H1 (cell line): Measurements from ENCODE around the gene ACTC1. TPM values are rescaled to one million over a fixed set of nuclear protein-coding genes. Genes with fewer than 3 reads are reported as not detected.

Experiments used
- CTCF ChIA-PET: fragments of 300-600 bp; sonication (Branson Sonifier 250); formaldehyde crosslinking; loops from one replicate; lab custom pipeline; 2021; ENCODE audit not compliant: partially characterized antibody; lab: Charles Lee
- POLR2A ChIA-PET: fragments of 300-600 bp; sonication (Branson Sonifier 250); formaldehyde crosslinking; loops from one replicate; lab custom pipeline; 2021; ENCODE audit warnings: inconsistent platforms; ENCODE audit not compliant: partially characterized antibody; lab: Charles Lee
- DNase-seq, 2 experiments: peaks; one replicate each; pipeline versions ENCODE4 v3.0.0 to v3.0.0-alpha.2; 2010 to 2022; ENCODE audit warnings: low spot score in 2 of 2, low read depth in 1 of 2, mixed read lengths in 1 of 2
- FAIRE-seq: peaks from 2 replicates; lab custom pipeline; 2011; peaks lifted over from hg19 to GRCh38; lab: Jason Lieb, UNC
- H2AFZ ChIP-seq: 2 replicates; pipeline ENCODE4 v1.8.1; 2012; ENCODE audit warnings: low read length, inconsistent platforms
- H2AK5ac ChIP-seq: 2 replicates; pipeline ENCODE4 v1.6.1; 2013; ENCODE audit warnings: low read depth, low read length
- H2BK120ac ChIP-seq: replicated peaks from 2 replicates; pipeline ENCODE3; 2013; ENCODE audit warnings: low read depth, low read length, inconsistent platforms
- H2BK12ac ChIP-seq: 2 replicates; pipeline ENCODE4 v1.6.1; 2013; ENCODE audit warnings: low read depth, low read length
- H2BK15ac ChIP-seq: 2 replicates; pipeline ENCODE4 v1.6.1; 2013; ENCODE audit warnings: low read length
- H2BK20ac ChIP-seq: 2 replicates; pipeline ENCODE4 v1.6.1; 2013; ENCODE audit warnings: low read length
- H2BK5ac ChIP-seq: 2 replicates; pipeline ENCODE4 v1.6.1; 2013; ENCODE audit warnings: low read depth, low read length
- H3K14ac ChIP-seq: 2 replicates; pipeline ENCODE4 v1.6.1; 2013; ENCODE audit warnings: inconsistent platforms; ENCODE audit not compliant: insufficient read length
- H3K18ac ChIP-seq: 2 replicates; pipeline ENCODE4 v1.6.1; 2013; ENCODE audit warnings: low read length; ENCODE audit errors: extremely low read depth
- H3K23ac ChIP-seq: 2 replicates; pipeline ENCODE4 v1.6.1; 2013; ENCODE audit warnings: inconsistent platforms; ENCODE audit not compliant: insufficient read length
- H3K23me2 ChIP-seq: 2 replicates; pipeline ENCODE4 v1.6.1; 2013; ENCODE audit warnings: low read depth, low read length
- H3K27ac ChIP-seq: 2 replicates; pipeline ENCODE4 v1.6.1; 2011; ENCODE audit warnings: low read depth, low read length, inconsistent platforms
- H3K27me3 ChIP-seq, 4 experiments: replicated peaks in 1 of 4; 1 replicate in 1 of 4; 2 replicates in 3 of 4; pipeline versions ENCODE4 v1.6.1 to v1.8.1; 2011 to 2013; ENCODE audit warnings: low read length in 3 of 4, mild to moderate bottlenecking in 3 of 4, inconsistent platforms in 2 of 4, mixed read lengths in 2 of 4, moderate library complexity in 1 of 4; ENCODE audit not compliant: control insufficient read depth in 3 of 4, insufficient read depth in 3 of 4; ENCODE audit errors: extremely low read depth in 1 of 4
- H3K36me3 ChIP-seq, 4 experiments: 2 replicates each; pipeline versions ENCODE4 v1.6.1 to v1.8.1; 2011 to 2013; ENCODE audit warnings: mild to moderate bottlenecking in 4 of 4, low read length in 3 of 4, moderate library complexity in 2 of 4, control low read depth in 1 of 4, inconsistent platforms in 1 of 4; ENCODE audit not compliant: insufficient read depth in 4 of 4, control insufficient read depth in 2 of 4
- H3K4ac ChIP-seq: replicated peaks from 2 replicates; pipeline ENCODE3; 2013; ENCODE audit warnings: low read length, low read depth, mixed read lengths, inconsistent platforms; ENCODE audit not compliant: insufficient read length
- H3K4me1 ChIP-seq, 4 experiments: replicated peaks in 1 of 4; 1 replicate in 1 of 4; 2 replicates in 3 of 4; pipeline versions ENCODE4 v1.6.1 to v1.8.1; 2011 to 2013; ENCODE audit warnings: low read length in 3 of 4, inconsistent platforms in 2 of 4, mixed read lengths in 1 of 4; ENCODE audit not compliant: insufficient read depth in 4 of 4, control insufficient read depth in 3 of 4
- H3K4me2 ChIP-seq, 2 experiments: 2 replicates each; pipeline versions ENCODE4 v1.6.1 to v1.8.1; 2011 to 2013; ENCODE audit warnings: low read depth in 2 of 2, low read length in 2 of 2, control low read depth in 1 of 2, inconsistent platforms in 1 of 2, mild to moderate bottlenecking in 1 of 2; ENCODE audit not compliant: insufficient read depth in 1 of 2
- H3K4me3 ChIP-seq, 4 experiments: fragments of 200-600, 300-600 bp in 1 of 4; sonication (generic), shearing (Covaris generic), sonication (Bioruptor Twin) in 1 of 4; 2 replicates each; pipeline versions ENCODE4 v1.5.1 to v1.8.1; 2011 to 2016; ENCODE audit warnings: low read length in 4 of 4, low read depth in 3 of 4, control low read depth in 2 of 4, inconsistent platforms in 2 of 4, mild to moderate bottlenecking in 2 of 4, mixed read lengths in 1 of 4, moderate library complexity in 1 of 4; ENCODE audit not compliant: insufficient read depth in 2 of 4; ENCODE audit errors: extremely low read depth in 1 of 4
- H3K56ac ChIP-seq: replicated peaks from 2 replicates; pipeline ENCODE3; 2013; ENCODE audit warnings: low read depth, mild to moderate bottlenecking, mixed read lengths, low read length, inconsistent platforms; ENCODE audit not compliant: insufficient read length
- H3K79me1 ChIP-seq: 2 replicates; pipeline ENCODE4 v1.6.1; 2013; ENCODE audit warnings: low read depth, low read length, control low read depth
- H3K79me2 ChIP-seq, 2 experiments: 2 replicates each; pipeline versions ENCODE4 v1.6.1 to v1.8.1; 2012 to 2013; ENCODE audit warnings: low read length in 2 of 2, mild to moderate bottlenecking in 2 of 2, inconsistent platforms in 1 of 2; ENCODE audit not compliant: insufficient read depth in 2 of 2, control insufficient read depth in 1 of 2
- H3K9ac ChIP-seq, 4 experiments: replicated peaks in 1 of 4; 1 replicate in 1 of 4; 2 replicates in 3 of 4; pipeline versions ENCODE4 v1.6.1 to v1.8.1; 2011 to 2013; ENCODE audit warnings: low read depth in 3 of 4, low read length in 3 of 4, control low read depth in 2 of 4, mild to moderate bottlenecking in 2 of 4, moderate library complexity in 2 of 4, inconsistent platforms in 1 of 4; ENCODE audit errors: extremely low read depth in 1 of 4
- H3K9me3 ChIP-seq, 2 experiments: 2 replicates each; pipeline versions ENCODE4 v1.6.1 to v1.8.1; 2012 to 2013; ENCODE audit warnings: mild to moderate bottlenecking in 2 of 2, moderate library complexity in 2 of 2, control low read depth in 1 of 2, inconsistent platforms in 1 of 2, low read depth in 1 of 2, low read length in 1 of 2, mixed read lengths in 1 of 2; ENCODE audit not compliant: insufficient read depth in 2 of 2
- H4K20me1 ChIP-seq, 2 experiments: replicated peaks in 1 of 2; 2 replicates each; pipeline versions ENCODE3 to v1.8.1; 2011 to 2013; ENCODE audit warnings: inconsistent platforms in 2 of 2, low read length in 2 of 2, mild to moderate bottlenecking in 1 of 2; ENCODE audit not compliant: insufficient read depth in 2 of 2, control insufficient read depth in 1 of 2
- H4K5ac ChIP-seq: 2 replicates; pipeline ENCODE4 v1.6.1; 2013; ENCODE audit warnings: low read length, low read depth, mixed read lengths, inconsistent platforms; ENCODE audit not compliant: insufficient read length
- H4K8ac ChIP-seq: 2 replicates; pipeline ENCODE4 v1.8.0; 2013; ENCODE audit warnings: mild to moderate bottlenecking, moderate library complexity, low read length, inconsistent platforms; ENCODE audit not compliant: insufficient read depth; ENCODE audit errors: extremely low read depth
- H4K91ac ChIP-seq: replicated peaks from 2 replicates; pipeline ENCODE3; 2013; ENCODE audit warnings: low read length, mixed read lengths, inconsistent platforms; ENCODE audit not compliant: insufficient read length
- ATF2 ChIP-seq: IDR thresholded peaks from 2 replicates; pipeline ENCODE4 v1.6.1; 2012; ENCODE audit warnings: low read length, inconsistent platforms
- ATF3 ChIP-seq: IDR thresholded peaks from 2 replicates; pipeline ENCODE4 v1.6.1; 2011; ENCODE audit warnings: low read depth, mild to moderate bottlenecking, low read length; ENCODE audit not compliant: insufficient read depth
- BRCA1 ChIP-seq: IDR thresholded peaks from 2 replicates; pipeline ENCODE4 v1.6.1; 2012; ENCODE audit warnings: low read depth, low read length, improper control_type of control experiment
- CBX5 ChIP-seq: fragments of 300-800, 300-1000 bp; sonication (generic); IDR thresholded peaks from 2 replicates; pipeline ENCODE4 v1.7.1; 2016; ENCODE audit warnings: antibody characterized with exemption, low read length, low read depth
- EZH2 ChIP-seq: fragments of 200-600 bp; sonication (generic); IDR thresholded peaks from 2 replicates; pipeline ENCODE4 v1.7.1; 2012; ENCODE audit warnings: low read depth, mild to moderate bottlenecking, moderate library complexity, low read length, inconsistent platforms; ENCODE audit not compliant: severe bottlenecking
- JUN ChIP-seq: IDR thresholded peaks from 2 replicates; pipeline ENCODE4 v1.6.1; 2011; ENCODE audit warnings: low read depth, mild to moderate bottlenecking, improper control_type of control experiment, low read length
- NRF1 ChIP-seq: IDR thresholded peaks from 2 replicates; pipeline ENCODE4 v1.6.1; 2011; ENCODE audit warnings: mild to moderate bottlenecking, low read depth, low read length, improper control_type of control experiment
- RAD21 ChIP-seq, 2 experiments: IDR thresholded peaks in 1 of 2; conservative IDR thresholded peaks in 1 of 2; 2 replicates each; pipeline ENCODE4 v1.6.1; 2011; ENCODE audit warnings: low read depth in 2 of 2, low read length in 2 of 2, improper control_type of control experiment in 1 of 2, inconsistent platforms in 1 of 2, mild to moderate bottlenecking in 1 of 2, moderate library complexity in 1 of 2
- RNF2 ChIP-seq: fragments of 200-900, 300-1000 bp; sonication (generic); IDR thresholded peaks from 2 replicates; pipeline ENCODE4 v1.7.1; 2016; ENCODE audit warnings: borderline replicate concordance, low read depth, mild to moderate bottlenecking, antibody characterized with exemption, low read length; ENCODE audit not compliant: poor library complexity, severe bottlenecking; ENCODE audit errors: missing control alignments
- SUZ12 ChIP-seq: fragments of 200-600 bp; sonication (generic); IDR thresholded peaks from 2 replicates; pipeline ENCODE4 v1.6.1; 2012; ENCODE audit warnings: mild to moderate bottlenecking, inconsistent platforms, low read length, moderate library complexity, mixed read lengths
- TCF12 ChIP-seq: IDR thresholded peaks from 2 replicates; pipeline ENCODE4 v1.6.1; 2011; ENCODE audit warnings: low read depth, mild to moderate bottlenecking, low read length
- WGBS, 2 experiments: shearing (Covaris generic) in 1 of 2; methylation state at CpG; one replicate each; pipeline versions ENCODE4 v1.1.6 to v1.1.7; 2013 to 2015; ENCODE audit warnings: low lambda C conversion rate in 2 of 2, mixed read lengths in 2 of 2, inconsistent platforms in 1 of 2, low coverage in 1 of 2, missing lambda C conversion rate in 1 of 2; ENCODE audit not compliant: insufficient replicate concordance in 2 of 2, insufficient coverage in 1 of 2, insufficient read length in 1 of 2; ENCODE audit errors: extremely low coverage in 1 of 2, missing lambda C conversion rate in 1 of 2; 5-methylcytosine and 5-hydroxymethylcytosine counted together
- polyA plus RNA-seq, 7 experiments: library from polyadenylated mRNA; depleted of rRNA in 3 of 7; stranded (reverse) in 5 of 7; unstranded in 2 of 7; fragments of >200 nt in 5 of 7; fragments of 200-250 nt in 2 of 7; gene quantifications; 1 replicate in 5 of 7; 2 replicates in 1 of 7; 4 replicates in 1 of 7; pipeline versions ENCODE4 v1.2.1 to v1.2.3, GENCODE V29; 2011 to 2013; ENCODE audit warnings: missing spikeins in 2 of 7, mixed read lengths in 2 of 7
- total RNA-seq: library from RNA; stranded (reverse); fragmentation: NEBNext Ultra II Directional; extraction: Animal tissue kit (Norgen Biotek cat#: 25700); gene quantifications from 2 replicates; pipeline ENCODE4 v1.2.1, GENCODE V29; 2021

The ACTC1 gene
- total and polyA plus RNA-seq, 2 of the 8 experiments (the other 6 are each of a cell fraction or from before 2014, with no cell fraction given) = 37.6 to 90.0 TPM

GRCh38 chr15:34821831-34822230, 26.5 kb upstream of the ACTC1 start:
- no peak overlapping the region for H3K23ac ChIP-seq
- H4K8ac ChIP-seq = no peak overlapping the region
- no peaks in the 10 kb centered on the region; the same call in 1 of the 2 replicates for H3K23me2 ChIP-seq
- no peaks in the 10 kb centered on the region for H4K20me1 ChIP-seq
- H3K79me2 ChIP-seq = no peaks in the 10 kb centered on the region
- CTCF ChIA-PET = interaction anchor here (0.6 to 1.5 kb wide), 3 partner anchors 31 to 116 kb away, joined by 3 to 10 read pairs (median 4); no protein-coding TSS in a partner anchor
- no peak overlapping the region for H2AK5ac ChIP-seq
- H2BK120ac ChIP-seq = no peak overlapping the region
- WGBS, 2 experiments = 94% methylated on average over 3 of the region's 3 CpGs; no CpG with 5 or more reads in 1 of the 2 experiments
- no peak overlapping the region for H2BK15ac ChIP-seq
- H3K14ac ChIP-seq = no peak overlapping the region
- no peak for FAIRE-seq
- no peak overlapping the region for H4K91ac ChIP-seq
- H4K5ac ChIP-seq = no peak overlapping the region
- no peak overlapping the region for H2BK12ac ChIP-seq
- POLR2A ChIA-PET = no interaction called here
- no peaks in the 10 kb centered on the region for H3K9me3 ChIP-seq
- no peak overlapping the region for H3K4me2 ChIP-seq
- no peak overlapping the region for H3K56ac ChIP-seq
- H3K18ac ChIP-seq = no peak overlapping the region
- peaks cover 0 to 1% (median 0%) of the 10 kb centered on the region in 4 experiments; a peak in 1 of 7 replicates for H3K27me3 ChIP-seq
- no peak overlapping the region for H3K9ac ChIP-seq
- H2BK20ac ChIP-seq = no peak overlapping the region
- H3K4me1 ChIP-seq = no peaks in the 10 kb centered on the region
- no peaks in the 10 kb centered on the region for H3K36me3 ChIP-seq
- H2AFZ ChIP-seq = no peak overlapping the region
- H3K79me1 ChIP-seq = no peaks in the 10 kb centered on the region
- TF ChIP-seq BRCA1 (no peak), NRF1 (no peak), SUZ12 (no peak), EZH2 (no peak), ATF3 (no peak), JUN (no peak), TCF12 (no peak), ATF2 (no peak), CBX5 (no peak), RNF2 (no peak), RAD21 (IDR thresholded peaks at IDR 0.05 in 1 of 2, conservative IDR thresholded peaks at IDR 0.05 in 1 of 2; ENCODE audit: low read depth in 2 of 2, low read length in 2 of 2) (no peak)
- H2BK5ac ChIP-seq = no peak overlapping the region
- H3K27ac ChIP-seq = no peak overlapping the region
- no peak overlapping the region for H3K4me3 ChIP-seq
- no peak for DNase-seq
- no peak overlapping the region for H3K4ac ChIP-seq
